C4-2B (cell line): Measurements from ENCODE around the gene SRMS.

Experiments
- H3K27ac ChIP-seq: fragments of 450-650 bp; 2 replicates; pipeline ENCODE4 v1.5.1; 2017
- ZFX ChIP-seq: fragments of 450-650 bp; IDR thresholded peaks from 2 replicates; pipeline ENCODE4 v1.6.1; 2017
- TF ChIP-seq, protein P1 (sequence below): fragments of 450-650 bp; conservative IDR thresholded peaks from 2 replicates; pipeline ENCODE4 v1.5.1; 2017; ENCODE audit warnings: mild to moderate bottlenecking

The SRMS gene

GRCh38 chr20:63547725-63548480 lies at the start of gene SRMS:
Gene SRMS (minus strand): TSS chr20:63547749. CDS start chr20:63547463, 286 bp downstream.
- TF ChIP-seq, protein P1, sequence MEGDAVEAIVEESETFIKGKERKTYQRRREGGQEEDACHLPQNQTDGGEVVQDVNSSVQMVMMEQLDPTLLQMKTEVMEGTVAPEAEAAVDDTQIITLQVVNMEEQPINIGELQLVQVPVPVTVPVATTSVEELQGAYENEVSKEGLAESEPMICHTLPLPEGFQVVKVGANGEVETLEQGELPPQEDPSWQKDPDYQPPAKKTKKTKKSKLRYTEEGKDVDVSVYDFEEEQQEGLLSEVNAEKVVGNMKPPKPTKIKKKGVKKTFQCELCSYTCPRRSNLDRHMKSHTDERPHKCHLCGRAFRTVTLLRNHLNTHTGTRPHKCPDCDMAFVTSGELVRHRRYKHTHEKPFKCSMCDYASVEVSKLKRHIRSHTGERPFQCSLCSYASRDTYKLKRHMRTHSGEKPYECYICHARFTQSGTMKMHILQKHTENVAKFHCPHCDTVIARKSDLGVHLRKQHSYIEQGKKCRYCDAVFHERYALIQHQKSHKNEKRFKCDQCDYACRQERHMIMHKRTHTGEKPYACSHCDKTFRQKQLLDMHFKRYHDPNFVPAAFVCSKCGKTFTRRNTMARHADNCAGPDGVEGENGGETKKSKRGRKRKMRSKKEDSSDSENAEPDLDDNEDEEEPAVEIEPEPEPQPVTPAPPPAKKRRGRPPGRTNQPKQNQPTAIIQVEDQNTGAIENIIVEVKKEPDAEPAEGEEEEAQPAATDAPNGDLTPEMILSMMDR: no peak
- TF ChIP-seq ZFX: no peak
- no peak within 1 kb of the TSS for H3K27ac ChIP-seq

- H3K27ac ChIP-seq: no peak overlapping the region
- TF ChIP-seq, protein P1: no peak
- no peak for TF ChIP-seq ZFX
Observed at GRCh38 chr20:63596423-63596822, 48.9 kb upstream of the SRMS start.

- H3K27ac ChIP-seq: no peak overlapping the region
- no peak for TF ChIP-seq ZFX
- TF ChIP-seq, protein P1: no peak
Observed at GRCh38 chr20:63595416-63596127, 48.0 kb upstream of the SRMS start.

GRCh38 chr20:63594043-63594561 lies 46.6 kb upstream of the SRMS start:
- H3K27ac ChIP-seq: no peak overlapping the region
- TF ChIP-seq ZFX: no peak
- TF ChIP-seq, protein P1: no peak

GRCh38 chr20:63592661-63593060 lies 45.1 kb upstream of the SRMS start:
- no peak overlapping the region for H3K27ac ChIP-seq
- TF ChIP-seq ZFX: no peak
- TF ChIP-seq, protein P1: no peak

DNA sequence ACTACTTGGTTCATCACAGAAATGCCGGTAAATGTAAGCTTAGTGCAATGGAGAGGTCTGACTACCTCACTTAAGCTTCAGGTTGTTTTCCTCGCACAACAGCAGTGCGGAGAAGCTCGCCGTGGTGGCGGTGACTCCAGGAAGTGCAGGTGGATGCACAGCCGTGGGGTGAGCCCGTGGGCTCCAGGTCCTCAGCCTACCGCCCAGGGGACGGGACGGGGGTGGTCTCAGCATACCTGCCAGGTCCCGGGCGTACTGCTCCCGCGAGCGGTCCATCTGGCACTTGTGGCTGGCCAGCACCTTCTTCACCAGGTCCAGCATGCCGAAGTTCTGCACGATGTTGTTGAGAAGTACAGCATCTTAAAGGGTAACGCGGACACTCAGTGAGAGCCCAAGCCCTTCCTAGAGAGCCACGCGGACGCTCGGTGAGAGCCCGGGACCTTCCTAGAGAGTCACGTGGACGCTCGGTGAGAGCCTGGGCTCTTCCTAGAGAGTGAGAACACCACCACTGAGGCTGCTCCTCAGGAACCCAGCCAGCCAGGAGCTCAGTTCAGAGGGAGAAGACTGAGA lies 44.3 kb upstream of the SRMS start:
- no peak overlapping the region for H3K27ac ChIP-seq
- TF ChIP-seq ZFX: no peak
- TF ChIP-seq, protein P1: no peak

GRCh38 chr20:63591147-63591533 lies 43.6 kb upstream of the SRMS start:
- TF ChIP-seq, protein P1: no peak
- no peak for TF ChIP-seq ZFX
- peak overlapping the region; percentile 95 for H3K27ac ChIP-seq
